KMS-11 (cell line): ENCODE measurements around the gene PAM16.

Source experiments
- H2AFZ ChIP-seq: fragments of 200-600 bp; sonication (generic); 2 replicates; pipeline ENCODE4 v1.6.1; 2016; ENCODE audit warnings: antibody characterized with exemption, mixed run types, low read depth
- H3K27ac ChIP-seq: fragments of 200-600 bp; sonication (generic); 2 replicates; pipeline ENCODE4 v1.6.1; 2016; ENCODE audit warnings: mild to moderate bottlenecking, mixed run types
- H3K27me3 ChIP-seq: fragments of 200-600 bp; sonication (generic); 2 replicates; pipeline ENCODE4 v1.6.1; 2017; ENCODE audit warnings: mild to moderate bottlenecking, low read depth, mixed run types, moderate library complexity; ENCODE audit not compliant: insufficient read depth
- H3K36me3 ChIP-seq: fragments of 200-600 bp; sonication (generic); 2 replicates; pipeline ENCODE4 v1.6.1; 2017; ENCODE audit warnings: mild to moderate bottlenecking, mixed run types; ENCODE audit not compliant: insufficient read depth
- H3K4me1 ChIP-seq: fragments of 200-600 bp; sonication (generic); 2 replicates; pipeline ENCODE4 v1.6.1; 2016; ENCODE audit warnings: mild to moderate bottlenecking, low read depth, mixed run types; ENCODE audit not compliant: poor library complexity, severe bottlenecking
- H3K4me2 ChIP-seq: fragments of 200-600 bp; sonication (generic); 2 replicates; pipeline ENCODE4 v1.7.0; 2016; ENCODE audit warnings: mild to moderate bottlenecking, mixed run types
- H3K4me3 ChIP-seq: fragments of 200-600 bp; sonication (generic); IDR thresholded peaks from 2 replicates; pipeline ENCODE4 v1.6.1; 2017; ENCODE audit warnings: low read depth, low read length, mixed read lengths; ENCODE audit not compliant: insufficient read depth
- H3K79me2 ChIP-seq: fragments of 200-600 bp; sonication (generic); 2 replicates; pipeline ENCODE4 v1.6.1; 2016; ENCODE audit warnings: low read depth, mixed run types; ENCODE audit not compliant: insufficient read depth
- H3K9ac ChIP-seq: fragments of 200-600 bp; sonication (generic); 2 replicates; pipeline ENCODE4 v1.6.1; 2016; ENCODE audit warnings: mild to moderate bottlenecking, mixed run types
- H4K20me1 ChIP-seq: fragments of 200-600 bp; sonication (generic); 2 replicates; pipeline ENCODE4 v1.6.1; 2016; ENCODE audit warnings: mild to moderate bottlenecking, mixed run types; ENCODE audit not compliant: insufficient read depth
- CTCF ChIP-seq: fragments of 200-600 bp; sonication (generic); conservative IDR thresholded peaks from 2 replicates; pipeline ENCODE4 v1.6.1; 2017; ENCODE audit warnings: low read depth, mild to moderate bottlenecking, antibody characterized with exemption, low read length, moderate library complexity, mixed read lengths

PAM16 gene

DNA sequence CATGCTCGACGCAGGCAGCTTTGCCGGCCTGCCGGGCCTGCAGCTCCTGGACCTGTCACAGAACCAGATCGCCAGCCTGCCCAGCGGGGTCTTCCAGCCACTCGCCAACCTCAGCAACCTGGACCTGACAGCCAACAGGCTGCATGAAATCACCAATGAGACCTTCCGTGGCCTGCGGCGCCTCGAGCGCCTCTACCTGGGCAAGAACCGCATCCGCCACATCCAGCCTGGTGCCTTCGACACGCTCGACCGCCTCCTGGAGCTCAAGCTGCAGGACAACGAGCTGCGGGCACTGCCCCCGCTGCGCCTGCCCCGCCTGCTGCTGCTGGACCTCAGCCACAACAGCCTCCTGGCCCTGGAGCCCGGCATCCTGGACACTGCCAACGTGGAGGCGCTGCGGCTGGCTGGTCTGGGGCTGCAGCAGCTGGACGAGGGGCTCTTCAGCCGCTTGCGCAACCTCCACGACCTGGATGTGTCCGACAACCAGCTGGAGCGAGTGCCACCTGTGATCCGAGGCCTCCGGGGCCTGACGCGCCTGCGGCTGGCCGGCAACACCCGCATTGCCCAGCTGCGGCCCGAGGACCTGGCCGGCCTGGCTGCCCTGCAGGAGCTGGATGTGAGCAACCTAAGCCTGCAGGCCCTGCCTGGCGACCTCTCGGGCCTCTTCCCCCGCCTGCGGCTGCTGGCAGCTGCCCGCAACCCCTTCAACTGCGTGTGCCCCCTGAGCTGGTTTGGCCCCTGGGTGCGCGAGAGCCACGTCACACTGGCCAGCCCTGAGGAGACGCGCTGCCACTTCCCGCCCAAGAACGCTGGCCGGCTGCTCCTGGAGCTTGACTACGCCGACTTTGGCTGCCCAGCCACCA is 30.2 kb upstream of the PAM16 start:
- TF ChIP-seq CTCF = no peak
- H2AFZ ChIP-seq = no peak overlapping the region
- H3K27me3 ChIP-seq = no peaks in the 10 kb centered on the region
- H3K79me2 ChIP-seq = no peaks in the 10 kb centered on the region; the same call in 1 of the 2 replicates
- H3K4me2 ChIP-seq = no peak overlapping the region
- H3K4me1 ChIP-seq = no peaks in the 10 kb centered on the region
- no peak overlapping the region for H3K27ac ChIP-seq
- H3K4me3 ChIP-seq = no peak overlapping the region
- no peaks in the 10 kb centered on the region for H4K20me1 ChIP-seq
- H3K36me3 ChIP-seq = no peaks in the 10 kb centered on the region
- H3K9ac ChIP-seq = no peak overlapping the region

DNA sequence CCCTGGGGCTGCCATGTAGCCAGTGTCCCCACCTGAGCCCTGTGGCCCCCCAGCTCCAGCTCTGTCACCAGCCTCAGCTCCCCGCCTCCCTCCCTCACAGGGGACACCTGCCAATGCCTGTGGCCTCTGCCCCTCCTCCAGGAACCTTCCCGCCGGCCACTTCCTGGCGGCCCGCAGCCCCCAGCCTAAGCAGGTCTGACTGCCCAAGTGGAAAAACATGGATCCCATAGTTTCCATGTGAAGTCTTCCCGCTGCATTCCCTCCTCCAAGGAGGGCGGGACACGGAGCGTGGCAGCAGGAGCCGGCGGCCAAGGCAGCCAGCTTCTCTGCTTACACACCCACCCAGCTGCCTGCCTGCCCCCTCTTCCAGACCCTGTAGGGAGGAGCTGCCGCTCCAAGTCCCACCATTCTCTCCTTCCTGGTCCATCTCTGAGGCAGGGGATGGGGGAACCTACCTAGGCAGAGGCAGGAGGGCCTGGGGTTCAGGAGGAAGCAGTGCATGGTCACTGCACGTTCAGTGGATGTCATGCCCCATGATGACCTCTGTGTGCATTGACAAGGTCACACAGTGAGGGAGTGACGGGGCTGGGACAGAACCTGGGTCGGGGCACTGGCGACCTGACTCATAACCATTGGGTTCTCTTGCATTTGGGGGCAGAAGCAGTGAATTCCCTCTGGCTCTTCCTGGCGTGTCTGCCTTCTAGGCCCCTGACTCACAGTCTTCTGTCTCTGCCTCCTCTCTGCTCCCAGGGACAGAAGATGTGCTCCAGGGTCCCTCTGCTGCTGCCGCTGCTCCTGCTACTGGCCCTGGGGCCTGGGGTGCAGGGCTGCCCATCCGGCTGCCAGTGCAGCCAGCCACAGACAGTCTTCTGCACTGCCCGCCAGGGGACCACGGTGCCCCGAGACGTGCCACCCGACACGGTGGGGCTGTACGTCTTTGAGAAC is 29.3 kb upstream of the PAM16 start:
- H3K4me1 ChIP-seq = no peaks in the 10 kb centered on the region
- H3K27ac ChIP-seq = no peak overlapping the region
- no peak overlapping the region for H3K9ac ChIP-seq
- no peak overlapping the region for H2AFZ ChIP-seq
- TF ChIP-seq CTCF = no peak
- H3K4me3 ChIP-seq = no peak overlapping the region
- no peaks in the 10 kb centered on the region; the same call in 1 of the 2 replicates for H3K79me2 ChIP-seq
- no peaks in the 10 kb centered on the region for H3K36me3 ChIP-seq
- H3K4me2 ChIP-seq = no peak overlapping the region
- no peaks in the 10 kb centered on the region for H3K27me3 ChIP-seq
- no peaks in the 10 kb centered on the region for H4K20me1 ChIP-seq

- Histone ChIP-seq H4K20me1 (no peaks in the 10 kb centered on the region), H3K4me3 (no peak overlapping the region), H3K27me3 (no peaks in the 10 kb centered on the region), H2AFZ (no peak overlapping the region), H3K36me3 (no peaks in the 10 kb centered on the region), H3K4me2 (no peak overlapping the region), H3K79me2 (no peaks in the 10 kb centered on the region), H3K4me1 (no peaks in the 10 kb centered on the region), H3K27ac (no peak overlapping the region), H3K9ac (no peak overlapping the region)
- no peak for TF ChIP-seq CTCF
Measured at GRCh38 chr16:4378999-4379690, 28.0 kb upstream of the PAM16 start.

DNA sequence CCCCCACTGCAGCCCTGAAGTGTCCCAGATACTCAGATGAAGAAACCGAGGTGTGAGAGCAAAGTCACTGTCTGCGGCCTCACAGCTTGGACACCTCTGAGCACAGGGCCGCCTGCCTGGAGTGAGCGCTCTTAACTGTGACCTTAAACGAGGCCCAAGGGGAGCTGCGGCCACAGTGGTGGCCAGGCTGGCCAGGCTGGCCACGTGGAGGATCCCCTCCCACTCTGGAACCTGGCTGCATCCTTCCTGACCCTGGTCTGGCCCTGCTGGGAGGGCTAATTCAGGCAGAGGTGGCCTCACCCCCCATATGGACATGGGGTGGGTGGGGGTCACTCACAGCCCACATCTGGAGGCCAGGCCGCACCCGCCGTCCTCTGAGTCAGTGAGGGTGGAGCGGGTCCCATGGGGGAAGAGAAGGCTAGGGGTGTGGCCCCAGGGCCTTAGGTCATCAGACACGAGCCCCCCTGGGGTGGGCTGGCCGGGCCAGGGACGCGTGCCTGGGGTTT is 27.1 kb upstream of the PAM16 start:
- TF ChIP-seq CTCF = no peak
- Histone ChIP-seq H3K4me2 (no peak overlapping the region), H3K27ac (no peak overlapping the region), H3K36me3 (no peaks in the 10 kb centered on the region), H3K4me1 (no peaks in the 10 kb centered on the region), H3K79me2 (no peaks in the 10 kb centered on the region), H3K27me3 (no peaks in the 10 kb centered on the region), H3K4me3 (no peak overlapping the region), H2AFZ (no peak overlapping the region), H3K9ac (no peak overlapping the region), H4K20me1 (no peaks in the 10 kb centered on the region)
